HG03558 (cell line): ENCODE data around the gene CACNB3.
"Not testable (repeated sequence)": the region's sequence is repeated elsewhere in the genome, so short reads cannot be mapped to it uniquely, and the experiment has no call there.

Source experiments
- ATAC-seq: cut with Tn5 transposase; IDR thresholded peaks from one replicate; pipeline ENCODE4 v1.9.1; 2021; ENCODE audit warnings: moderate number of reproducible peaks; ENCODE audit not compliant: unreplicated experiment; ENCODE audit errors: extremely low read depth

The CACNB3 gene

DNA sequence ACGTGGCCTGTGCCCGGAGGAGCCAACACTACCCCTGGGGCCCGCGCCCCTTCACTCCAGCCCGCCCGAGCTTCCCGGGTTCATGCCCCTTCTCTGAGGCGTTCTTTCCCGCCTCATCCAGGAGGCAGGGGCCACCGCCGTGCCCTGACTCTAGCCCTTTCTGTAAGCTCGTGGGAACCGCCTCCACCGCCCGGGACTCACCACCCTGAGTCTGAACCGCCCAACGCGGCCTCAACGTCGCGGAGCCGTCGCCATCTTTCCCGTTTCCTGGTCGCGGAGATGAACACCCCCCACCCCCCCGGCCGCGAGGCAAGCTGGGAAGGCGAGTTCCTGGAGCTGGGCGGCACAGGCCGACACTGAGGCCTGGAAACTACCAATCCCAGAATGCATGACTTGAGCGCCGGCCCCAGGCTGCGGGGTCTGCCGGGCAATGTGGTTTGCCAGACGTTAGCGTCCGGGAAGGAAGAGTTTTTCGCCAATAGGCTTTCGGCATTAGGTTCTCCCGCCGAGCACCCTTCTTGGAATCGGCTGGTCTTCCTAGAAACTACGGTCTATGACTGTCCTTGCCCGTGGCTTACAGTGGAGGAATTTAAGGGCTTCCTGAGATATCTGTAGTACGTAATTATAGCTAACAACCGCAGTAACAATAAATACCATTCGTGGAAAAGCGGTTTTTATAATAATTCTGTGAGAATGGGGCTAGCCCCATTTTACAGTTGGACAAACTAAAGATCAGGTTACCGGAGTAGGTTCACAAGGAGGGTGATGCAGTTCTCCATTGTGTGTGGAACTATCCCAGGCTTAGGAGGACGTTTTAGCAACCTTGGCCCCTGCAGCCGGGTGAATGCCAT lies 33.8 kb downstream of the CACNB3 start, which contains the start of gene DDX23:
TSS of gene DDX23 (minus strand) at position 281 of the 851 bp plus-strand sequence. CDS start 6,381 bp downstream, outside the sequence.
- ATAC-seq = peak; percentile 63

- no peak for ATAC-seq
Observed at GRCh38 chr12:48852734-48853688, 34.7 kb downstream of the CACNB3 start.

GRCh38 chr12:48854488-48854887 lies 36.2 kb downstream of the CACNB3 start:
- ATAC-seq = no peak

DNA sequence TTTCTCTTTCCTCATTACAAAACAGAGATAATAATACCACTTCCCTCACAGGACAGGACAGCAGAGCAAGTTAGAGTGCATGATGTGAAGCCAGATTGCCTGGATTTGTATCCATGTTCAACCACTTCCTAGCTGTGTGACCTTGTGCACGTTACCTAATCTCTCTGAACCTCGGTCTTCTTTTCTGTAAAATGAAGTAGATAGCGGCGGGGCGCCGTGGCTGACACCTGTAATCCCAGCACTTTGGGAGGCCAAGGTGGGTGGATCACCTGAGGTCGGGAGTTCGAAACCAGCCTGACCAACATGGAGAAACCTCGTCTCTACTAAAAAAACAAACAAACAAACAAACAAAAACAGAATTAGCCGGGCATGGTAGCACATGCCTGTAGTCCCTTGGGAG lies 36.6 kb downstream of the CACNB3 start:
- not testable (repeated sequence) for ATAC-seq

DNA sequence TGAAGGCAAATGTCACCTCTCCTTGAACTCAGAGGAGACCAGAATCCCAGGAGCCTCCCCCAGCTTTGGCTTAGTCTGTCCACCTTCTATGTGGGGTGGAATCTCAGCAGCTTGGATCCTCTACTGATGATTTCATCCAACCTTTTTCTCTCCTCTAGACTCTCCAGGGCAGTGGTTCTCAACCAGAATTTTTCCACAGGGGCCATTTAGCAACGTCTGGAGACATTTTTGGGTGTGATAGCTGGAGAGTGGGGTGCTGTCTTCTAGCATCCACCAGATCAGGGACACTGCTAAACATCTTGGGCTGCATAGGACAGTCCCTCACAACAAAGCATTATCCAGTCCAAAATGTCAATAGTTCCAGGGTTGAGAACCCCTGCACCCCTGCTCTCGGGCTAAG lies 38.1 kb downstream of the CACNB3 start:
- no peak for ATAC-seq

DNA sequence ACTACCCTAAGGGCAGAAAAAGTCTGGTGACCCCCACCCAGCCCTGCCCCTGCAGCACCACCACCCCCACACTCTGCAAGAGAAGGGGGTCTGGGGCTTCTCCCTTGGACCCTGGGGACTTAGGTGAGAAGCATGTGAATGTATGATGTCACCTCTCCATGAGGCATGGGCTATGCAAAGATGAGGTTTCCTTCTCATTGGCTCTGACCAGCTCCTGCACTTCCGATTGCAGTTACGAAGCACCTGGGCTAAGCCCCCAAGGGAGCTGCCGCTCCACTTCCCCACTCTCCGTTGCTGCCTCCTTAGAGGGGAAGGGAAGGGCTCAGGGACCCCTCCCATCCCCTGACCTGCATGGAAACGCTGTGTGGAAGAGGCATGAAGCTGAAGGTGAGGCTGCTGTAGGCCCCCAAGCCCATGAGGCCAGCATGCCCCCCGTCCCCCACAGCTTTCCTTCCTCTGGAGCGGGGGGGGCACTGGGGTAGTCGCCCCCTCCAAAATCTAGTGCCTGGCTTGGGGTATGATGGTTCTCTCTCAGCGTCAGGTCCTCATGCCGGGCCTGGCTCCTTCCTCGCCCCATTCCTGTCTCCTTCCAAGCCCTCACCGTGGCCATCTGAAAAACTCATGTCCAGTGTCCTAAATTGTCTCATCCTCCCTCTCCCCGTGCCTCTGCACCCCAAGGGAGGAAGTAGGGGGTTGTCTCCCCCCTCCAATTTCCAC lies 39.1 kb downstream of the CACNB3 start:
- ATAC-seq = no peak

- no peak for ATAC-seq
Observed at GRCh38 chr12:48858043-48858442, 39.7 kb downstream of the CACNB3 start.

DNA sequence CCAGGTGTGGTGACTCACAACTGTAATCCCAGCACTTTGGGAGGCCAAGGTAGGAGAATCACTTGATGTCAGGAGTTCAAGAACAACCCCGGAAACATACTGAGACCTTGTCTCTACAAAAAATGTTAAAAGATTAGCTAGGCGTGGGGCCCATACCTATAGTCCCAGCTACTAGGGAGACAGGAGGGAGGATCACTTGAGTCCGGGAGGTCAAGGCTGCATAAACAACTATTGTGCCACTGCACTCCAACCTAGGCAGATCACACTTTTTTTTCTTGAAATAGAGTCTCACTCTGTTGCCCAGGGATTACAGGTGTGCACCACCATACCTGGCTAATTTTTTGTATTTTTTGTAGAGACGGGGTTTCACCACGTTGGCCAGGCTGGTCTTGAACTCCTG lies 41.3 kb downstream of the CACNB3 start:
- no peak for ATAC-seq

- ATAC-seq = not testable (repeated sequence)
Observed at GRCh38 chr12:48860236-48860635, 41.9 kb downstream of the CACNB3 start.

DNA sequence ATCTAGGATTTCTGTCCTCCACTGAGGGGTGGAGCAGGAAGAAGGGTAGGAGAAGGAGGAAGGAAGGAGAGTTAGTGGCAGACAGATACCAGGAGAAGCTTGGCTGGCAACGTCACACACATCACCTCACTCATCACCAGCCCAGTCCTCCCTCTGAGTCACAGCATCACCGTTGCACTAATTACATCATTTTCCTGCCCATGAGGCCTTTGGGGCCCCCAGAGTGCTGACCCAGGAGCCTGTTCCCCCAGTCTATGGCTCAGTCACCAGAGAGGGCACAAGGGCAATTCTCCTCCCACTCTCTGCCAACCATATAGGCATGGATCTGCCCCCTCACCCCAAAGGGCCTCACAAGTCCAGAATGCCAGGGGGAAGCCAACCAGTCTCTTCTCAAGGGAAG lies 42.8 kb downstream of the CACNB3 start:
- ATAC-seq = no peak

GRCh38 chr12:48862760-48863159 lies 44.5 kb downstream of the CACNB3 start:
- no peak for ATAC-seq

DNA sequence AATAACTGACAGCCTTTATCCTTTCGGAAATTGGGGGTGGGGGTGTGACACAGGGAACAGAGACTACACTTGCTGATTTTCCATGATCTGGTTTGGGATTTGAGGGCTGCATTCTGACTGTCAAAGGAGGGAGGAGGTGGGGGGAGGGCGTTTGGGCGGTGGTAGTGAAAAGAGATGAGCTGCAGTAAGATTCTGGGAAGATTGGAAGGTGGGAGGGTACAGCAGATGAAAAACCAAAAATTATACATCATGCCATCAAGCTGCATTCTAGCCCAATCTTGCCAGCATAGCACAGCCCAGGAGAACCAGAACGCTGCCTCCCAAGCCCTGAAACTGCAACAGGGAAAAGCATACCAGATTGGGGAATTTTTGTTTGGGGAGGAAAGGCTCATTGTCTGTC lies 45.0 kb downstream of the CACNB3 start:
- no peak for ATAC-seq

GRCh38 chr12:48865281-48866051 lies 47.2 kb downstream of the CACNB3 start, which contains the start of gene RND1:
Gene RND1 (minus strand): TSS chr12:48865870. CDS start chr12:48865767, 103 bp downstream.
- peak; percentile 74 for ATAC-seq

GRCh38 chr12:48866052-48866711 lies 47.9 kb downstream of the CACNB3 start:
- peak; percentile 36 for ATAC-seq

GRCh38 chr12:48868451-48868850 lies 50.2 kb downstream of the CACNB3 start:
- ATAC-seq = no peak

GRCh38 chr12:48869191-48869590 lies 50.9 kb downstream of the CACNB3 start:
- no peak for ATAC-seq

DNA sequence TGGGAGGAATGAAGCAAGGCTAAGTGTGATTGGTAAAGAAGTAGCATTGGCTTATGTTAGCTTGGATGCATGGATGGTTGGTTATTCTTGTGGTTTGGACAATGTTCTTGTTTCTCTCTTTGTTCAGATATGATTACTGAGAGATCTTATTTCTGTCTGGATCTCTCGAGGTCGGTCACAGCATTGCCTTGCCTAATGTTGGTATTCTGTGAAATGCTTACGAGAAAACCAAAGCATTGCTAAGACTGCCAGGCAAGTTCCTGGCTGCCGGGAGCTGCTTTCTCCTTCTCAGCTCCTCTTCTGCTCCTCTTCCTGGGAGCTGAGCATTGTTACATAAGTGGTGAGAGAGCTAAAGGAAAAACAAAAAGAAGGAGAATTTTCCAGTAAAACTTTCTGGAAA lies 54.8 kb downstream of the CACNB3 start:
- no peak for ATAC-seq

DNA sequence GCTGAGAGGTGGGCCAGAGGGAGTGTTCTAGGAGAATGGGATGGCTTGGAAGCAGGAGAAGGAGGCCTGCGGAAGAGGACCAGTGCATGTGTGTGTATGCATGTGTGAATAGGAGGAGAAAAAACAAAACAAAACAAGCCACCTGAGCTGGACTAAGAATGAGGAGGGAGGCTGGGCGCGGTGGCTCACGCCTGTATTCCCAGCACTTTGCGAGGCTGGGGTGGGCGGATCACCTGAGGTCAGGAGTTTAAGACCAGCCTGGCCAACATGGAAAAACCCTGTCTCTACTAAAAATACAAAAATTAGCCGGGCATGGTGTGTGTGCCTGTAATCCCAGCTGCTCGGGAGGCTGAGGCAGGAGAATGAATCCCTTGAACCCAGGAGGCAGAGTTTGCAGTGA lies 55.2 kb downstream of the CACNB3 start:
- not testable (repeated sequence) for ATAC-seq

GRCh38 chr12:48875944-48876515 lies 57.7 kb downstream of the CACNB3 start:
- ATAC-seq = no peak
